Retinal pigment epithelial cell (primary cell): ENCODE measurements around the gene RRBP1.

Source experiments
- DNase-seq: peaks from one replicate; pipeline ENCODE4 v3.0.0-alpha.2; 2010; ENCODE audit warnings: low read depth
- H3K4me3 ChIP-seq: 2 replicates; pipeline ENCODE4 v1.5.1; 2011; ENCODE audit warnings: mild to moderate bottlenecking, low read length, control low read depth, moderate library complexity
- CTCF ChIP-seq: conservative IDR thresholded peaks from 2 replicates; pipeline ENCODE4 v1.5.1; 2011; ENCODE audit warnings: low read depth, low read length, control low read depth, inconsistent platforms

Gene RRBP1

GRCh38 chr20:17714597-17714996 lies 32.6 kb upstream of the RRBP1 start:
- no peak for TF ChIP-seq CTCF
- no peak overlapping the region for H3K4me3 ChIP-seq
- no peak for DNase-seq

- DNase-seq: no peak
- no peak for TF ChIP-seq CTCF
Measured at GRCh38 chr20:17712708-17713107, 30.7 kb upstream of the RRBP1 start.

GRCh38 chr20:17712201-17712600 lies 30.2 kb upstream of the RRBP1 start:
- no peak for TF ChIP-seq CTCF
- H3K4me3 ChIP-seq: no peak overlapping the region
- no peak for DNase-seq

More at GRCh38 chr20:17712708-17713107, 30.7 kb upstream of the RRBP1 start:
- H3K4me3 ChIP-seq: no peak overlapping the region

GRCh38 chr20:17711267-17711627 lies 29.2 kb upstream of the RRBP1 start:
- no peak for DNase-seq
- H3K4me3 ChIP-seq: no peak overlapping the region
- no peak for TF ChIP-seq CTCF

- TF ChIP-seq CTCF: no peak
- no peak overlapping the region for H3K4me3 ChIP-seq
- no peak for DNase-seq
Measured at GRCh38 chr20:17710379-17711266, 28.6 kb upstream of the RRBP1 start.

GRCh38 chr20:17709361-17710293 lies 27.6 kb upstream of the RRBP1 start:
- TF ChIP-seq CTCF: no peak
- DNase-seq: no peak
- H3K4me3 ChIP-seq: no peak overlapping the region
